K562 (cell line): Measurements from ENCODE around the gene DMAC2. TPM values are rescaled to one million over a fixed set of nuclear protein-coding genes. Genes with fewer than 3 reads are reported as not detected.

ENCODE experiments used
- ARHGAP35 ChIP-seq: fragments of 450-650 bp; IDR thresholded peaks from 2 replicates; pipeline ENCODE4 v1.6.1; 2018; ENCODE audit not compliant: partially characterized antibody
- ARID2 ChIP-seq: fragments of 450-650 bp; IDR thresholded peaks from 2 replicates; pipeline ENCODE4 v1.6.1; 2017; ENCODE audit warnings: antibody characterized with exemption, mild to moderate bottlenecking
- EZH2 ChIP-seq: IDR thresholded peaks from 2 replicates; pipeline ENCODE4 v1.6.1; 2012; ENCODE audit warnings: low read depth, mild to moderate bottlenecking, inconsistent platforms, low read length, borderline replicate concordance
- HDAC1 ChIP-seq, 2 experiments: fragments of 450-650 bp; IDR thresholded peaks; 2 replicates each; pipeline ENCODE4 v1.6.1; 2016 to 2017; ENCODE audit warnings: inconsistent platforms in 1 of 2, mild to moderate bottlenecking in 1 of 2, moderate library complexity in 1 of 2
- KLF16 ChIP-seq: IDR thresholded peaks from 2 replicates; pipeline ENCODE4 v1.6.1; 2016; ENCODE audit warnings: antibody characterized with exemption
- RBM39 ChIP-seq: fragments of 200-400 bp; formaldehyde crosslinking; optimal IDR thresholded peaks from 2 replicates; pipeline ENCODE3; 2018; ENCODE audit warnings: low read depth, low read length
- TAF1 ChIP-seq: IDR thresholded peaks from 2 replicates; pipeline ENCODE4 v1.6.1; 2011; ENCODE audit warnings: mild to moderate bottlenecking, low read length, moderate library complexity; ENCODE audit not compliant: insufficient read depth, control insufficient read depth, severe bottlenecking; ENCODE audit errors: extremely low read depth
- ZBTB7A ChIP-seq: IDR thresholded peaks from 2 replicates; pipeline ENCODE4 v1.6.1; 2011; ENCODE audit warnings: low read depth, mild to moderate bottlenecking, low read length, moderate library complexity, borderline replicate concordance; ENCODE audit not compliant: control insufficient read depth
- ZNF436 ChIP-seq: fragments of 250-450, 450-650 bp; sonication (Bioruptor Pico); formaldehyde crosslinking; IDR thresholded peaks from 2 replicates; pipeline ENCODE4 v1.7.0; 2020; ENCODE audit warnings: mild to moderate bottlenecking
- ZNF584 ChIP-seq: fragments of 200-800 bp; sonication (Bioruptor generic); IDR thresholded peaks from 2 replicates; pipeline ENCODE4 v1.6.1; 2016; ENCODE audit warnings: low read depth, mild to moderate bottlenecking, missing genetic modification characterization, missing compliant biosample characterization
- polyA plus RNA-seq, 8 experiments: library from polyadenylated mRNA; depleted of rRNA in 4 of 8; stranded (reverse) in 5 of 8; unstranded in 3 of 8; fragments of >200 nt; fragmentation: Nextera tagmentation in 2 of 8; fragmentation: Illumina TruSeq in 1 of 8; extraction: Ambion mirVana in 2 of 8; extraction: Trizol in 1 of 8; gene quantifications; 2 replicates each; pipeline versions ENCODE4 v1.2.1 to v1.2.3, GENCODE V29; 2011 to 2014; ENCODE audit warnings: inconsistent platforms in 1 of 8, missing spikeins in 1 of 8
- total RNA-seq, 7 experiments: library from RNA; depleted of rRNA in 6 of 7; stranded (reverse); fragments of >200 nt in 6 of 7; fragmentation: Illumina TruSeq in 2 of 7; extraction: Trizol in 2 of 7; gene quantifications; 2 replicates each; pipeline versions ENCODE4 v1.2.1 to v1.2.3, GENCODE V29; 2011 to 2021; ENCODE audit warnings: low replicate concordance in 1 of 7
- TF ChIP-seq, protein P1 (sequence below): fragments of 150-350 bp; conservative IDR thresholded peaks from 2 replicates; pipeline ENCODE4 v1.6.1; 2014; ENCODE audit warnings: low read length
- TF ChIP-seq, protein P2 (sequence below): IDR thresholded peaks from 2 replicates; pipeline ENCODE4 v1.6.1; 2011; ENCODE audit warnings: borderline replicate concordance, low read depth, mild to moderate bottlenecking, moderate library complexity, low read length; ENCODE audit not compliant: insufficient read depth, poor library complexity, severe bottlenecking
- TF ChIP-seq, protein P3 (sequence below): fragments of 450-650 bp; IDR thresholded peaks from 2 replicates; pipeline ENCODE4 v1.6.1; 2016; ENCODE audit warnings: antibody characterized with exemption
- TF ChIP-seq, protein P4 (sequence below): fragments of 250-450 bp; sonication (Bioruptor Pico); IDR thresholded peaks from 2 replicates; pipeline ENCODE4 v1.4.0; 2020; ENCODE audit warnings: borderline replicate concordance
- TF ChIP-seq, protein P5 (sequence below): fragments of 250-450 bp; sonication (Bioruptor Pico); IDR thresholded peaks from 2 replicates; pipeline ENCODE4 v1.5.0; 2021; ENCODE audit warnings: mild to moderate bottlenecking, borderline replicate concordance

The DMAC2 gene
- total and polyA plus RNA-seq, 9 of the 15 experiments (the other 6 are each of a cell fraction or from before 2014, with no cell fraction given) = 12.9 to 61.2 (median 43.1) TPM

DNA sequence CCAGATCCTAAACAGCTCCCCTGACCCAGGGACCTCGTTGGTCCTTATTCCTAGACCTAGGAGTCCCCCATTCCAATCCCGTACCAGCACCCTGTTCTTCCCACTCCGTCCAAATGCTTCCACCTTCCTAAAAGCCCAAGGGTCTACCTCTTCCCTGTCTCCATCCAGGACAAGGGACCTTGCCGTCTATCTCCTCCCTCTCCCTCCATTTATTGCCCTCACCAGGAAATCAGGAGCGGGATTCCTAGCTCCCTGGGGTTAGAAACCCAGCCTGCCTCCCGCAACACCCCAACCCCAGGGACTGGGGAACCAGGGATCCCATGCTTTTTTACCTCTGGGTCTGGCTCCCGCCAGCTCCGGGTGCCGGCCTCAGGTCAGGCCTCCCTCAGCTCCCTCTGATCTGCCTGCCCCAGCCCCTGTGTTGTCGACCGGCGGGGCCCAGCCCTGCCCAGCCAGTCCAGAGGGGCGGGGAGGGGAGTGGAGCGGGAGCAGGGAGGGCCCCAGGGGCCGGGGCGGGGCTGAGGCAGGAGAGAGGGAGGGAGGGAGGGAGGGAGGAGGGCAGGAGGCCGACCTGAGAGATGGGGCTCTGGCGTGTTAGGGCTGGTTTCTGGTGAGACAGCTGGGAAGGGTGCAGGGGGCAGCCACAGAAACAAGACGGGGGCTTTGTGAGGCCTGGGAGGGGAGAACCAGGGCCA is 12.6 kb downstream of the DMAC2 start, which contains the start of gene B3GNT8 (continued):
- TF ChIP-seq, protein P1, sequence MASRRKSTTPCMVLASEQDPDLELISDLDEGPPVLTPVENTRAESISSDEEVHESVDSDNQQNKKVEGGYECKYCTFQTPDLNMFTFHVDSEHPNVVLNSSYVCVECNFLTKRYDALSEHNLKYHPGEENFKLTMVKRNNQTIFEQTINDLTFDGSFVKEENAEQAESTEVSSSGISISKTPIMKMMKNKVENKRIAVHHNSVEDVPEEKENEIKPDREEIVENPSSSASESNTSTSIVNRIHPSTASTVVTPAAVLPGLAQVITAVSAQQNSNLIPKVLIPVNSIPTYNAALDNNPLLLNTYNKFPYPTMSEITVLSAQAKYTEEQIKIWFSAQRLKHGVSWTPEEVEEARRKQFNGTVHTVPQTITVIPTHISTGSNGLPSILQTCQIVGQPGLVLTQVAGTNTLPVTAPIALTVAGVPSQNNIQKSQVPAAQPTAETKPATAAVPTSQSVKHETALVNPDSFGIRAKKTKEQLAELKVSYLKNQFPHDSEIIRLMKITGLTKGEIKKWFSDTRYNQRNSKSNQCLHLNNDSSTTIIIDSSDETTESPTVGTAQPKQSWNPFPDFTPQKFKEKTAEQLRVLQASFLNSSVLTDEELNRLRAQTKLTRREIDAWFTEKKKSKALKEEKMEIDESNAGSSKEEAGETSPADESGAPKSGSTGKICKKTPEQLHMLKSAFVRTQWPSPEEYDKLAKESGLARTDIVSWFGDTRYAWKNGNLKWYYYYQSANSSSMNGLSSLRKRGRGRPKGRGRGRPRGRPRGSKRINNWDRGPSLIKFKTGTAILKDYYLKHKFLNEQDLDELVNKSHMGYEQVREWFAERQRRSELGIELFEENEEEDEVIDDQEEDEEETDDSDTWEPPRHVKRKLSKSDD = no peak
- TF ChIP-seq ARID2 (no peak), HDAC1 (IDR thresholded peaks at IDR 0.05) (no peak), ZNF584 (no peak), RBM39 (no peak), TAF1 (peak; percentile 44), ZBTB7A (peak; percentile 74; the same call in 1 of the 2 replicates), ZNF436 (CRISPR knock-in tag) (no peak), KLF16 (0 out of 2 replicates have a peak, but pooled peaks have one; percentile 10), EZH2 (no peak), ARHGAP35 (no peak)
- TF ChIP-seq, protein P2, sequence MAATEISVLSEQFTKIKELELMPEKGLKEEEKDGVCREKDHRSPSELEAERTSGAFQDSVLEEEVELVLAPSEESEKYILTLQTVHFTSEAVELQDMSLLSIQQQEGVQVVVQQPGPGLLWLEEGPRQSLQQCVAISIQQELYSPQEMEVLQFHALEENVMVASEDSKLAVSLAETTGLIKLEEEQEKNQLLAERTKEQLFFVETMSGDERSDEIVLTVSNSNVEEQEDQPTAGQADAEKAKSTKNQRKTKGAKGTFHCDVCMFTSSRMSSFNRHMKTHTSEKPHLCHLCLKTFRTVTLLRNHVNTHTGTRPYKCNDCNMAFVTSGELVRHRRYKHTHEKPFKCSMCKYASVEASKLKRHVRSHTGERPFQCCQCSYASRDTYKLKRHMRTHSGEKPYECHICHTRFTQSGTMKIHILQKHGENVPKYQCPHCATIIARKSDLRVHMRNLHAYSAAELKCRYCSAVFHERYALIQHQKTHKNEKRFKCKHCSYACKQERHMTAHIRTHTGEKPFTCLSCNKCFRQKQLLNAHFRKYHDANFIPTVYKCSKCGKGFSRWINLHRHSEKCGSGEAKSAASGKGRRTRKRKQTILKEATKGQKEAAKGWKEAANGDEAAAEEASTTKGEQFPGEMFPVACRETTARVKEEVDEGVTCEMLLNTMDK = no peak
- TF ChIP-seq, protein P3, sequence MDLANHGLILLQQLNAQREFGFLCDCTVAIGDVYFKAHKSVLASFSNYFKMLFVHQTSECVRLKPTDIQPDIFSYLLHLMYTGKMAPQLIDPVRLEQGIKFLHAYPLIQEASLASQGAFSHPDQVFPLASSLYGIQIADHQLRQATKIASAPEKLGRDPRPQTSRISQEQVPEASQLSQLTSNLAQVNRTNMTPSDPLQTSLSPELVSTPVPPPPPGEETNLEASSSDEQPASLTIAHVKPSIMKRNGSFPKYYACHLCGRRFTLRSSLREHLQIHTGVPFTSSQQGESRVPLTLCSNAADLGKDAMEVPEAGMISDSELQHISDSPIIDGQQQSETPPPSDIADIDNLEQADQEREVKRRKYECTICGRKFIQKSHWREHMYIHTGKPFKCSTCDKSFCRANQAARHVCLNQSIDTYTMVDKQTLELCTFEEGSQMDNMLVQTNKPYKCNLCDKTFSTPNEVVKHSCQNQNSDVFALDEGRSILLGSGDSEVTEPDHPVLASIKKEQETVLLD = no peak
- TF ChIP-seq, protein P4, sequence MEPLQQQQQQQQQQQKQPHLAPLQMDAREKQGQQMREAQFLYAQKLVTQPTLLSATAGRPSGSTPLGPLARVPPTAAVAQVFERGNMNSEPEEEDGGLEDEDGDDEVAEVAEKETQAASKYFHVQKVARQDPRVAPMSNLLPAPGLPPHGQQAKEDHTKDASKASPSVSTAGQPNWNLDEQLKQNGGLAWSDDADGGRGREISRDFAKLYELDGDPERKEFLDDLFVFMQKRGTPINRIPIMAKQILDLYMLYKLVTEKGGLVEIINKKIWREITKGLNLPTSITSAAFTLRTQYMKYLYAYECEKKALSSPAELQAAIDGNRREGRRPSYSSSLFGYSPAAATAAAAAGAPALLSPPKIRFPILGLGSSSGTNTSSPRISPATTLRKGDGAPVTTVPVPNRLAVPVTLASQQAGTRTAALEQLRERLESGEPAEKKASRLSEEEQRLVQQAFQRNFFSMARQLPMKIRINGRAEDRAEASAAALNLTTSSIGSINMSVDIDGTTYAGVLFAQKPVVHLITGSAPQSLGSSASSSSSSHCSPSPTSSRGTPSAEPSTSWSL (CRISPR knock-in tag) = 0 out of 2 replicates have a peak, but pooled peaks have one; percentile 25
- TF ChIP-seq, protein P5, sequence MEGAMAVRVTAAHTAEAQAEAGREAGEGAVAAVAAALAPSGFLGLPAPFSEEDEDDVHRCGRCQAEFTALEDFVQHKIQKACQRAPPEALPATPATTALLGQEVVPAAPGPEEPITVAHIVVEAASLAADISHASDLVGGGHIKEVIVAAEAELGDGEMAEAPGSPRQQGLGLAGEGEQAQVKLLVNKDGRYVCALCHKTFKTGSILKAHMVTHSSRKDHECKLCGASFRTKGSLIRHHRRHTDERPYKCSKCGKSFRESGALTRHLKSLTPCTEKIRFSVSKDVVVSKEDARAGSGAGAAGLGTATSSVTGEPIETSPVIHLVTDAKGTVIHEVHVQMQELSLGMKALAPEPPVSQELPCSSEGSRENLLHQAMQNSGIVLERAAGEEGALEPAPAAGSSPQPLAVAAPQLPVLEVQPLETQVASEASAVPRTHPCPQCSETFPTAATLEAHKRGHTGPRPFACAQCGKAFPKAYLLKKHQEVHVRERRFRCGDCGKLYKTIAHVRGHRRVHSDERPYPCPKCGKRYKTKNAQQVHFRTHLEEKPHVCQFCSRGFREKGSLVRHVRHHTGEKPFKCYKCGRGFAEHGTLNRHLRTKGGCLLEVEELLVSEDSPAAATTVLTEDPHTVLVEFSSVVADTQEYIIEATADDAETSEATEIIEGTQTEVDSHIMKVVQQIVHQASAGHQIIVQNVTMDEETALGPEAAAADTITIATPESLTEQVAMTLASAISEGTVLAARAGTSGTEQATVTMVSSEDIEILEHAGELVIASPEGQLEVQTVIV (CRISPR knock-in tag) = no peak
